HG02571 (cell line): Measurements from ENCODE around the gene AIG1.
"Not testable (repeated sequence)": the region's sequence is repeated elsewhere in the genome, so short reads cannot be mapped to it uniquely, and the experiment has no call there.

Experiments
- ATAC-seq: cut with Tn5 transposase; IDR thresholded peaks from one replicate; pipeline ENCODE4 v1.9.1; 2021; ENCODE audit warnings: mild to moderate bottlenecking, moderate library complexity; ENCODE audit not compliant: unreplicated experiment

The AIG1 gene

DNA sequence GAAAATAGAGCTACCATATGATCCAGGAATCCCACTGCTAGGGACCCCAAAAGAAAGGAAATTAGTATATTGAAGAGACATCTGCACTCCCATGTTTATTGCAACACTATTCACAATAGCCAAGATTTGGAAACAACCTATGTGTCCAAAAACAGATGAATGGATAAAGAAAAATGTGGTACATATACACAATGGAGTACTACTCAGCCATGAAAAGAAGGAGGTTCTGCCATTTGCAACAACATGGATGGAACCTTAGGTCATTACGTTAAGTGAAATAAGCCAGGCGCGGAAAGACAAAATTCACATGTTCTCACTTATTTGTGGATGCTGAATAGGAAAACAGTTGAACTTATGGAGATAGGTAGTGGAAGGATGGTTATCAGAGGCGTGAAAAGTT lies 252.5 kb downstream of the AIG1 start:
- ATAC-seq: no peak

DNA sequence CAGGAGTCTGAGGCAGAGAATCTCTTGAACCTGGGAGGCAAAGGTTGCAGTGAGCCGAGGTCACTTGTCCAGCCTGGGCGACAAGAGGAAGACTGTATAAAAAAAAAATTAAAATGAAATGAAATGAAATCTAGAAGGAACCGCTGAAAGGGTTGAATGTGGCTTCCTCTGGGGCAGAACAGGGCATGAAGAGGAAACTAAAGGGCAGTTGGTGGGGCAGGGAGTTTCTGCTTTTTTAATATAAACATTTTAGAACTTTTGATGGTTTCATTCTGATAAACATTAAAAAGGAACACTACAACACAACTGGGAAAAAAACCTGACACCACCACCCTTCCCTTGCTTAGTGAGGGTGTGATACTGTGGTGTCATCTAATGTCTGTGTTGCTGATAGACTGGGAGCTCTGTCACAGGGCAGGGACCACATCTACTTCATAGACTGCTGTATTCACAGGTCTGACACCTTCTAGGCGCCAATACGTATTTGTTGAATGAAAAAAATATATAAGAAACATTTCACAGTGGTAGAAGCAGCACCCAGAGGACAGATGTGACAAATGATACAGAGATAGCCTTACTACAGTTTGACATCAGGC lies 260.9 kb downstream of the AIG1 start:
- ATAC-seq: no peak

DNA sequence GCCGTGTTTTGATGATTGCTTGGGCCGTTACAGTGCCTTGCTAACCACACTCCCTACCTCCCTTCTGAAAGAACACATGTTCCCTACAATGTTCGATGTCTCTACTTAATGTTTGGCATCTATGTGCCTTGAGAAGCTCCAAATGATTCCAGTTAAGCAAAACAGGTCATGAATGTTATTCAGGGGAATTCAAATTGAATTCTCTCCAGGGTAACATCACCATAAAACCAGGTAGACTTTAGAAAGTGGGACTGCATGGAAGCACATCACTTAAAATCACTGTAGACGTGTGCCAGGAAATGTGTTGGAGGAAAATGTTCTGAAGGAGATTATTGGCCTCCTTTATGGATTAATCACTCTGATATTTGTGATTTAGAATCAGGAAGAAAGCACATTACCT lies 261.7 kb downstream of the AIG1 start:
- ATAC-seq: no peak

DNA sequence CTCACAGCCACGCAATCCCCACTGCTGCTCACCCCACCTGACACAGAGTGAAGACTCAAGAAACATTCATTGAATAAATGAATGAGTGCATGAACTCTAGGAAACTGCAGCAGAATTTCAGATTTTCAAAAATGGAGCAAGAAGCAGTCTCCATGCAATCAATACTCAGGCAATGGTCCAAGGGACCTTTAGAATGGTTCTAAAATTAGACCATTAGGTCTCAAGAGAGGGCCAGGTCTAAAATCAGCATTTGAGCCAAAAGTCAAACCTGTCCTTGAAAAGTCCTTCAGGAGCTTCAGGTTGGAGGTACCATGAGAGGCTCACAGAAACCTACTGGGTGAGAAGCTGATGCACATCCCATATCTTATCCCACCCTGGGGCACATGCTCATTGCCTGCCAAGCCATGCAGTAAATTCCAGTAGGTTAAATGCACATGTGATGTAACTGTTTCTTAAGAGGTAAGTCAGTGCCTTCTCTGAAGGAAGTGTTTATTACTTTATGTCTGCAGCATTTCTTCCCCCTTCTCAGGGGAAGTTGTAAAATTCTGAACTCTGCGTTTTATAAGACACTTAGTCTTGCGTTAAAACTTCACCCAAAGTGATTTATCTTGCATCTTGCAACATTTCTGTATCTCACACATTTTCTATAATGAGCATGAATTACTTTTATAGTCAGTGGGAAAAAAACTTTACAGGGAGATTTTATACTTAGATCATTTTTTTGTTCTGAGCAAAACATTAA lies 263.2 kb downstream of the AIG1 start:
- no peak for ATAC-seq

DNA sequence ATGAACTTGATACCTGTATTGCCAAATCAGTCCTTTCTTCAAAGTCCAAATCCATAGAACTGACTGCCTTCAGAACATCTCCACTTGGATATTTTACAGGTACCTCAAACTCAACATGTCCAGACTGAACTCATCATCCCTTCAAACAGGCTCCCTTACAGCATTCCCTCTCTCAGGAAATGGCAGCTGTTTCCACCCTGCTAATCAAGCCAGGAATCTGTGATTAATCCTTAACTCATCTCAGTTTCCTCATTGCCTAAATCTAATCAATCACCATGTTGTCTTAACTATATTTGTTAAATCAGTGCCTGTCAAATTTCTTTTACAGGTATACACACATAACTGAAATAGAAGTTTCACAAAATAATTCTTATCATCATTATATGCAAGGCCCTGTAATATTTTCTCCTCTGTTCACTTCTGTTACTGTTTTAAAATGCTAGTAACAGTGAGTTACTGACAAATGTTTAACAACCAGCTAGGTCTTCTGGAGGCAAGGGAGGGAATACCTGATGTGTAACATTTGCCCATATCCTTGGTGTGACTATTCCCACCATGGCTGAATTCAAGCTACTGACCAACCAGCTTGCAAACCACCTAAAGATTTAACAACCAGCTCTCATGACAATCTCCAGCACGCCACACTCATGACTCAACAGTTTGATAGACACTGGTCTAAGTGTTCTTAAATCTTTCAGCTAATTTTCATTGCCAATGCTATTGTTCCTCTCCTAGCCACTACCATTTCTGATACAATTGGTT lies 264.9 kb downstream of the AIG1 start:
- no peak for ATAC-seq

DNA sequence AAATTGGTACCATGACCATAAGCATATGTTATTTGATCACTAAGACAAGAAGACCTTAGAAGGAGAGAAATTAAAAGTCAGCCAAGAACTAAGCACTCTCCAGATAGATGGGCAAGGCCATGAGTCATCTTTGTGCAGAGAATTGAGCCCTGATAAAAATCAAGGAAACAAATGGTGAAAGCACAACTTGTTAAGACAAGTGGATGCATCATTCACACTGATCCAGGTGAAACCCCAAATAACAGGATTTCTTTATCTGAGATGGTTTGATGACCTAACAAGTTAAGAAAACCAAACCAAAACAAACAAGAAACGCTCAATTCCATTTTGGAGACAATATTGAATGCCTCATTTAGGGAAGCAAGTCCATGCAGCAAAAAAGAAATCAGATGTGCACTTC lies 268.2 kb downstream of the AIG1 start:
- no peak for ATAC-seq

DNA sequence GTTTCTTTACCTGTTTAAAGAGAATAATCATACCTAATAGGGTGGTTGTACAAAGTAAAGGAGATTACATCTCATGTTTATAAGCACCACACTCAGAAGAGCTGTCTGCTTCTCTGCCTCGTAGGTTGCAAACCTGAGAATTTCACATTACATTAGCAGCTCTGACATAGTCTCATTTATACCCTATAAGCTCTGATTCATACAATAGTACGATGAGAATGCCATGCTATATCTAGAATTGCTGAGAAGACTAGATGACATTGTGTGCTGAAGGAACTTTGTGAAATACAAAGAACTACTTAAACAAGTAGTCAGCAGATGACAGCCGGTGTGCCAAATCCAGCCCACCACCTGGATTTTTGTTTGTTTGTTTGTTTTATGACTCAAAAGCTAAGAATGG lies 268.6 kb downstream of the AIG1 start:
- no peak for ATAC-seq

DNA sequence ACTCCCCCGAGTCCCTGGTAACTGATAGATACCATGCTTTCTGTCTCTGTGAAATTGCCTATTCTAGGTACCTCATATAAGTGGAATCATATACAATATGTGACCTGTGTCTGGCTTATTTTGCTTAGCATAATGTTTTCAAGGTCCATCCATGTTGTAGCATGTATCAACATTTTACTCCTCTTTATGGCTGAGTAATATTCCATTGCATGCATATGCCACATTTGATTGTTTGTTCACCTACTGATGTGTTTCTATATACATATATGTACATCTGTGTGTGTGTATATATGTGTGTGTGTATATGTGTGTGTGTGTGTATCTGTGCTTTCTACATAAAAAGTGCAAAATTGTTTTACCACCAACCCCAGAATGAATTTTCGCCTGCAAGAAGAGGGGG lies 270.7 kb downstream of the AIG1 start:
- no peak for ATAC-seq

DNA sequence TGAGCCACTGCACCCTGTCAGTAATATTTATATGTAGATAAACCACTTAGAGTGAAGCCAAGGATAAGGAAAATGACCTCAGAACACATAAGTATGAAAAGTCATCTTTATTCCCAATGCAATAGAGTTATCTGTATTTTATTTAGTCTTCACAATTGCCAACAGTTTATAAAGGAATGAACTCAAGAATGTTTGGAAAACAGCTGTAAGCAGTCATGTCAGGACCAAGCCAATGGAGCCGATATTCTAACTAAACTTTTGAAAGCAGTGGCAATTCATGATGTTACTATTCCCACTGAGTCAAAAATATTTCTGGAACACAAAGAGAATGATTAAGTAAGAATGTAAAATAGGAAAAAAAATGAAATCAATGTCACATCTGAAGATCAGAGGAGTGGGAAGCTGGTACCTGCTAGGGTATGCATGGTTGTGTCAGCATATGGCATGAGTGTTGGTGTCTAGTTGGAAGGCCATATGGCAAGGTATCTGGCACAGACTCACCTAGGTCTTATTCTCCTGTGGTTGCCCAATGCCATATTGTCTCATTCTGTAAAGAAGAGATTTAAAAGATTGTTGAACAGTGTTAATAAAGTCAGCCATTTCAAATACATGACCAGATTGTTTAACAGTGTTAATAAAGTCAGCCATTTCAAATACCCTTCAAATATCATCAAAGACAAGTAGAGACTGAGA lies 271.6 kb downstream of the AIG1 start:
- ATAC-seq: no peak

DNA sequence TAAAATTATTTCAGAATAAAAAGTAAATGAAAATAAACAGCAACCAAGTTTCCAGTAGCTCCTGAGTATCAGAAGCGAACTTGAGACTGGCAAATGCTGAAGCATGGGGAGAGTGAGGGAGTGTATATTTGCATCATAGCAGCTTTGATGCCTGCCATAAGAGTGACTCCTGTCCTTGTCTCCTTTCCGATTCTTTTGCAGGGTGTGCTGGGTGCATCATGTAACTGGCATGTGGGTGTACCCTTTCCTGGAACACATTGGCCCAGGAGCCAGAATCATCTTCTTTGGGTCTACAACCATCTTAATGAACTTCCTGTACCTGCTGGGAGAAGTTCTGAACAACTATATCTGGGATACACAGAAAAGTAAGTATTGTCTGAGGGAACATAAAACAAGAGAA lies 272.4 kb downstream of the AIG1 start:
- ATAC-seq: no peak

DNA sequence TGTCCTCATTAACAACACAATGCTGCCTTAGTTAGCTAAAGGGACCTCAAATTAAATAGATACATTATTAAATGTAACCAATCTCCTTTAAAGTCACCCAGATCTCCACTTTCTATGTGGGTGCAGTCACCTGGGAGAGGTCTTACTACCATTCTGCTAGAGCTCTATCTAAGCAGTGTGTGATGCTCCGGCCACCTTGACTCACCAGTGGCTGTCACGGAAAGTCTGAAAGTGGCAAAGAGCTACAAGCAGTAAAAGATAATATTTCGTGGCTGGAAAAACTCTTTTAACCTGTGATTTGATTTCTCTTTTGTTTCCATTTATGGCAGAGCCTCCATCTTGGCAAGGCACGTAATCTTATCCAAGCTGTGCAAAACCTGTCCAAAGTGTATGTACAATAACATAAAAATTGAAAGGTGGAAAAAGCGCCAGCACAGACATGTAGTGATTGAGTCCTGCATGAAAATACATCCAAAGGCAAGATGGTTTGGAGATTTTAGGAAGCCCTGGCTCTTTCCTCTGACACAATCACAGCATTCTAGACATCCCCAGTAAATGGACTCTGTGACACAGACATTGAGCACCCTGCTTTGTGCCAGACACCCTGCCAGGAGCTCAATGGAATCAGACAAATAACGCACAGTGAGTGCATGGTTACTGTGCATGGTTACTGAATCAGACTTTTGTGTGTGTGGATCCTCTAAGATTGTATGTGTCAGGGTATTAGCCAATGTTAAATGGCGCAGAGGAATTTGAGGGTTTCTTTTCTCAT lies 273.2 kb downstream of the AIG1 start:
- no peak for ATAC-seq

DNA sequence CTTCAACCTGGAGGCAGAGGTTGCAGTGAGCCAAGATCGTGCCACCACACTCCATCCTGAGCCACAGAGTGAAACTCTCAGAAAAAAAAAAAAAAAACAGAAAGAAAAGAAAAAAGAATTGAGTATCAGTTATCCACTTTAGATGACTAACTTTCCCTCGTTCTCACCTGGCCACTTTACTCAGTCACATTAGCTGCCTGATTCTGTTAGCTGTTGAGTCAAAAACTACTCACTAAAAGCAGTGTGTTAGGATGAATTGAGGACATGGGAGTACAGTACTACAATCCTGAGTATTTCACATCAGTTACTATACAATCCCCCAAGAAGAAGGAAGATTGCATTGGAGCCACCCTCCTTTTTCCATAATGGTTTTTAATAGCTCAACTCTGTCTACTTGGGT lies 275.2 kb downstream of the AIG1 start:
- ATAC-seq: no peak

DNA sequence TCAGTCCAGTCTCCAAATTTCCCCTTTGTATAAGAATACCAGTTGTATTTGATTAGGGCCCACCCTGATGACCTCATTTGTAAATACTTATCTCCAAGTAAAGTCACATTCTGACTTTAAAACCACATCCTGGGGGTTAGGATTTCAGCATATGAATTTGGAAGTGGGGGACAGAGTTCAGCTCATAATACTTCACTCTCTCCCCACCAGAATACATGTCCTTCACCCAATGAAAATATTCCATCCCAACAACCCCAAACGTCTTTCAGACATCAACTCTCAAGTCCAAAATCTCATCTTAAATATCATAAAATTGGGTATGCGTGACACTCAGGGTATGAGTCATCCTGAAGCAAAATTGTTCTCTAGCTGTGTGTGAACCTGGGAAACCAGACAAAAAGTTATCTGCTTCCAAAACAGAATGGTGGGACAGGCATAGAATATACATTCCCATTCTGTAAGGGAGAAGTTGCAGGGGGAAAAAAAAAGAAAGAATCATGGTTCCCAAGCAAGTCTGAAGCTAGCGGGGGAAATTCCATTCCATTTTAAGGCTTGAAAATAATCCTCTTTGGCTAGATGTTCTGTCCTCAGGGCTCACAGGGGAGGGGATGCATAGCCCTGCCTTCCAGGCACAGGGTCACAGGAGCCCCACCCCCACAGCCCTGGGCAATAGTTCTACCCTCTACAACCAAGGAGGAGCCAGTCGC lies 275.9 kb downstream of the AIG1 start:
- no peak for ATAC-seq

DNA sequence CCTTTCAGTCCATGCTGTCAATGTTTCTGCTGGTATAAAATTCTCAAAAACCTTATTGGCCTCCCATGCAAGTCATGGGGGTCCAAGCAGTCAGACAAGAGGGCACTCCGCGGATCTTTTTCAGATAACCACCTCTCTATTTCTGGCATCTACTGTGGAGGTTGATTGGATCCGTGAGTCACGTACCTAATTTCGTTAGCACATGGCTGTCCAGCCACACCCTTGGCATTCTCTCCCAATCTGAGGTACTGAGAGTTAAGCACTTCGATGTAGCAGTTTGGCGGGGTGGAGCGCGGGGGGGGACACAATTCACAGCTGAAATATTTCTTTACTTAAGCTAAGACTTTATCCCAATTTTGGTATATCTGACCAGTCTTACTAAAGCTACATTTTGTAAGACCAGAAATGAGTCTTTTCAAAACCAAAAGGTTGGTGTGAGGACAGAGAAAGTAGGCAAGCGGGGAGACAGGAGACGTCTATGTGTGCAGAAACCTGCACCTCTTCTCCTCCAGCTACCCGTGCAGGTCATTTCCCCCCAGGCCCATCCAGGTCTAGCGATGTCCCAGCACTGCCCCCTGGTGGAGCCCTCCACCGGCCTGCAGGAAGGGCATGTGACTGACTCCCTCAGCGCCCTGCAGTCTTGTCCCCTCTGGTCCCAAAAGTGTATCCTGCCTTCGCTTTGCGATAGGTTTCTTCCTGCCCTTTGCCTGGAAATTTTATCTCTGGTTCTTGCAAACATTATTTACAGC lies 276.7 kb downstream of the AIG1 start:
- ATAC-seq: no peak

DNA sequence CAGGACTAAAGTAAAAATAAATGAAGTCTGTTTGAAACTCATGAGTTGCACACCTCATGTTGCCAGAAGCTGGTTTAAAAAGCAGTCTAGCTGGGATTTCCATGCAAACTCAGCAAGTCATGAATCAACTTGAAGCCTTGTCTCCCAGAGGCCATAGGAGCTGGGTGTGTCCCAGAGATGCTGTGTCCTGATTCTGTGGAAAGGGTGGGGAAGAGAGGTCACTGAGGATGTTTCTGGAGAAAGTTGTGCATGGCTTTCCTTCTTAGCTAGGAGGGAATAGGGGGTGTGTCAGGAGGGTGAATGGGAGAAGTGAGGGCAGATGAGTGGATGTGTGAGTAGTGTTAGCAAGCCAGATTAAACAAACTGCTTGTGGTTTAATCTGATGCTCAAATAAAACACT lies 278.5 kb downstream of the AIG1 start:
- no peak for ATAC-seq

DNA sequence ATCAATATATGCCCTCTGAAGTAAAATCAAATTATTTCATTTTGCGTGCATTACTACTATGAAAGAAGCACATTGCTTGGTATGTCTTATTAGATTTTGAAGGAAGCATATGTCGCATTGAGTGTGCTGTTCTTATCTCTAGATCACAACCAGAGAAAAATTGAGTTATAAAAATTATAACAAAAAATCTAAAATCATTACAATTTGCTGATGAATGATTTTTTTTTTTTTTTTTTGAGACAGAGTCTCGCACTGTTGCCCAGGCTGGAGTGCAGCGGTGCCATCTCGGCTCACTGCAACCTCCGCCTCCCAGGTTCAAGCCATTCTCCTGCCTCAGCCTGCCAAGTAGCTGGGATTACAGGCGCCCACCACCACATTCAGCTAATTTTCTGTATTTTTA lies 284.8 kb downstream of the AIG1 start:
- ATAC-seq: not testable (repeated sequence)

DNA sequence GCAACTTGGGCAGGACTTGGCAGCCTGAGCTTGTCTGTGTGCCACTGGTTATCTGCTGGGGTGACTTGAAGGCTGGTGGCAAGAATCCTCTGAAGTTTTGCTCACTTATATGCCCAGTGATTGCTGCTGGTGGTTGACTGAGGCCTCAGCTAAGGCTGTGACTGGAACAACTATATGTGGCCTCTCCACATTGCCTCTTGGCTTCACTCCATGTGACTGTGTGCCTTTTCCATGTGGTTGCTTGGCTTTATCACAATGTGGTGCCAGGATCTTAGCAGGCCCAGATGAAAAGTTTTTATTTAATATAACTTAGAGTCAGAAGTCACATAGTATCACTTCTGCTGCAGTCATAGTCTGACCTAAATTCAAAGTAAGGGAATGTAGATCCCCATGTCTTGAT lies 285.3 kb downstream of the AIG1 start:
- ATAC-seq: no peak

DNA sequence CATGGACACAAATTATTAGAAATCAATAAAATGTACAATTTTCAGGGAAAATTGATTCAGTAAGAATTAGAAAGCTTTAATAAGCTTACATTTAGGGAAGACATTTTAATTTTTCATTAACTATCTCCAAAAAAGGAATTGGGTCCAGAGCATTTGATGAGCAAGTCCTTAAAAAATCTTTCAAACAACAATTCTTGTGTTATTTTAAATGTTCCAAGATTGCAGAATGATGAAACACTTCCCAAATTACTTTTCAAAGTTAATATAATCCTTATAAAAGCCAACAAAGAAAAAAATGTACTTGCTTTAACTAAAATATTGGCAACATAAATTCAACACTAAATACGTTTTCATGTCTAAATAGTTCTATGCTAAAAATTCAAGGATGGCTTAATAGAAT lies 287.8 kb downstream of the AIG1 start:
- ATAC-seq: no peak

DNA sequence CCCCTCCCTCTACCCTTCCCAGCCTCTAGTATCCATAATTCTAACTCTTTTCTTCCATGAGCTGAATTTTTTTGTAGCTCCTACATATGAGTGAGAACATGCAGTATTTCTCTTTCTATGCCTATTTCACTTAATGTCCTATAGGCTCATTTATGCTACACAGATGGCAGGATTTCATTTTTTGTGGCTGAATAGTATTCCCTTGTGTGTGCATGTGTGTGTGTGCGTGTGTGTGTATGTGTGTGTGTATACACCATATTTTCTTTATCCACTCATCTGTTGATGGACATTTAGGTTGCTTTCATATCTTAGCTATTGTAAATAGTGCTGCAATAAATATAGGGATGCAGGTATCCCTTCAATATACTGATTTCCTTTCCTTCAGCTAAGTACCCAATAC lies 288.8 kb downstream of the AIG1 start:
- no peak for ATAC-seq
